ENCODE data around the gene IGSF21.
"Not testable (repeated sequence)": the region's sequence is repeated elsewhere in the genome, so short reads cannot be mapped to it uniquely, and the experiment has no call there.

GRCh38 chr1:18372505-18372904 lies 264.9 kb downstream of the IGSF21 start:
- not testable (repeated sequence) for TF ChIP-seq POLR2A (IDR thresholded peaks at IDR 0.05); CTCF (IDR thresholded peaks at IDR 0.05); POLR2AphosphoS5 (IDR thresholded peaks at IDR 0.05; ENCODE audit: insufficient read depth in 1 of 2, low read depth in 1 of 2)

Data from vagina (tissue), 2 donors.